Hematopoietic multipotent progenitor cell (in vitro differentiated cells): ENCODE results near the gene CCDC136. TPM values are rescaled to one million over a fixed set of nuclear protein-coding genes. Genes with fewer than 3 reads are reported as not detected.

Source experiments
- DNase-seq, 3 donors: peaks; one replicate each; pipeline ENCODE4 v3.0.0-alpha.2; 2011 to 2015; ENCODE audit warnings: low read depth in 2 of 3, low spot score in 2 of 3
- total RNA-seq: library from RNA; depleted of rRNA; stranded (reverse); fragments of >200 nt; gene quantifications from one replicate; pipeline ENCODE4 v1.2.3, GENCODE V29; 2012

CCDC136 gene
- total RNA-seq, 1 donor = 11.6 TPM

DNA sequence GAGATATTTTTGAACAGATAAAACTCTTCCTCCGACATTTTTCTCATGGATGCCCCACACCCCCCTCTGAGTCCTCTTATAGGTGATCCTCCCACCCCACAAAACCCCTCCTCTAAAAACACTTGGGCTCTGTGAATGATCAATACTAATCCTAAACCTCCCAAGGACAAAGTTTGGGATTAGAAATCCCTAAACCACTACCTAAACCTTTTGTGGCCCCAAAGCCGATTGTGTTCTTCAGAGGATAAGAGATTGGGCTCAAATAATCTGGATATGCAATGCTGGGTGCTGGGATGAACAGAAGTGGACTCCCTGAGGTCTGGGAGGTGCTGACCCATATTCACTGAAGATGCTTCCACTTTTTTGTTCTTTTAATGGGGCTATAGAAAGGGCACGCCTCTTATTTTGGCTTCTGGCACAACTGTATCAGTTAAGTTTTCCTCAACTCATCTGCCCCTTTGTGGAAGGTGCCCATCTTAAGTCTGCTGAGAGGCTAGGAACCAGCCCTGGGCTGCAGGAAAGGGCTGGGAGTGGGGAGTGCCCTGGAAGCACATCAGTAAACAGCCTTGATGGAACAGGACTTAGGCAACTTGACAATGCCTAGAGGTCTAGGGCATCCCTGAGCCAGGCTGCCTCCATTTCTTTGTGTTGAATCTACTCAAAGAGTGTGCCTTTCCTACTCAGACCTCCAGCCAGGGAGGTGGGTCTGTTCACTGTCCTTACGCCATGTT lies 15.9 kb upstream of the CCDC136 start, which contains the start of gene OPN1SW:
Gene OPN1SW, minus strand, starts transcription at position 51 of the 731 bp plus-strand sequence. Its CDS starts 13 bp downstream, at position 38.
- DNase-seq = no peak

DNA sequence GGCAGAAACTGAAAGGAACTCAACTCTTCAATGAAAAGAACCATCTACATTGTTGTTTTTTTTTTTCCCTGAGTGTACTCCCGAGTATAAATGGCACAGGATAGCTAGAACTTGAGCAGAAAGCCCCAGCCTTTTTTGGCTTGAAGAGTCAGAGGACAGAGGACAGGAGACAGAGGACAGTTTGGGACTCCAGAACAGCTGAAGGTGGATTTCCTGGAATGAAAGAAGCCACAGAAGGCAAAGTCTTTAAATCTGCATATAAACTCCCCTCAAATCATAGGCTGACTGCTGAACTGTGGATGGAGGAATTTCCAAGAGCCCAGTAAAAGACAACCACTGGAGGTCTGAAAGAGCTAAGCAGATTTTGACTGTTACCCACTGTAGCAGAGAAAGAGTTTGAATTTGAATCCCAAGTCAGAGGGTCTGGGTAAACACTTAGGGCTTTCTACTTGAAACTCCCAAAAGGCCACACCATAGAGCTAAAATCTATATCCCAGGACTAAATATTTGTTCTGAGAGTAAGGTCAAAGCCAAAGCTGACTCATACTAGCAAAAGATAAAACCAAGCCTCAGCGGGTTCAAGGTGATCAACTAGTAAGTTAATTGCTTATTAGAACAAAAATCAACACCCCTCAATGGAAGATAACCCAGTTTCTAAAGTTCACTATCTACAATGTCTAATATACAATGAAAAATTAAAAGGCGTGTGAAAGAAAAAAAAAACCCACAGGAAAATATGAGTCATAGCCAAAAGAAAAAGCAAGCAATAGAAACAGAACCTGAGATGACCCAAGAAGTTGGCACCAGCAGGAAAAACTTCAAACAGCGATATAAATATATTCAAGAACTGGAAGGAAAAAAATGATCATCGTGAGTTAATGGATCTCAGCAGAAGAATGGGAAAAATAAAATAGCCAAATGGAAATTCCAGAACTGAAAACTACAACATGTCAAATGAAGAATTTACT lies 14.3 kb upstream of the CCDC136 start:
- peak in 1 of 3 donors; percentile 25 for DNase-seq

DNA sequence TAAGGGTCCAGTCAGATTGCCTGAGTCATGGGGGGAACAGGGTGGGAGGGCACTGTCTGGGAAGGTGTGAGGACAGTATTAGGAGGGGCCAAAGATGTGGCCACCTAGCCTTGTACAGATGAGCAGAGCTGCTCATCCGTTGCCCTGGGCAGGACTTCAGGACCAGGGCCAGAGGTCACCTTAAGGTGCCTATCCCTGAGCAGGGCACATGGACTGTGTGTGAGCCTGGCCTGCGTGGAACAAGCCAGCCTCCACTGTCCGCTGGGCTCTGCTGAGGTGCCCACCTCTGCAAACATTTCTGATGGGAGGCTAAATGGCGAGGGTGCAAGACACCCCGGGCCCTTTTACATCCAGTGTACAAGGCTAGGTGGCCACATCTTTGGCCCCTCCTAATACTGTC lies 12.8 kb upstream of the CCDC136 start:
- no peak for DNase-seq

DNA sequence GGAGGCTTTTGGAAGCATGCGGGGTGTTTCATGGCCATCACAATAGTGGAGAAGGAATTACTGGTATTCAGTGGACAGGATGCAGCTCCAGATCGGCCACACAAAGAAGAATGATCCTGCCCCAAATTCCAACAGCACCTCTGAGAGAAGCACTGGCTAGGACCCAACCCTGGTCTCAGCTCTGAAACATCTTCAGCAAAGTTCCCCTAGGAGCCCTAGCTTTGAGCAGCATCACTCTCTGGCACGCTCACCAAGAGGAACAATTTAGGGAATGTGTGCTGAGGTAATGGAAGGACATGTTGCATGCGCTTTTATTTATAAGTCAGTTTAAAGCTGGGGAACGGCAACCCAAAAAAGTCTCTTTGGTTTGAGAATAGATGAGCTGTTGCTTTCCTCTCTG lies 10.6 kb upstream of the CCDC136 start:
- DNase-seq = no peak

DNA sequence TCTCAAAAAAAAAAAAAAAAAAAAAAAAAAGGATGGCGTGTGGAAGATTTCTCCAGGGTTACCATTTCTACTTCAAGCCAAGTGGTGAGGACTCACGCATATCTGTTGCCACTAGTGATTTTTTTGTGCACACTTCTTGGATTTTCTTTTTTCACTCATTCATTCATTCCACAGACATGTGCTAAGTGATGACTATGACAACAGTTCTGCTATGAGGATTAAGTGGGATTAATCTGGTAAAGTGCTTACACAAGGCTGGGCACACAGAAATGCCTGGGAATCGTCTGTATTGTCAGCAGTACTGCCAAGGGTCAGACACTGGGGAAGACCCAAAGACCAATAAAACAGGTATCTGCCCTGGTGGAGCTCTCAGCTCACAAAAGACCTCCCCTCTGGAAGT lies 9.9 kb upstream of the CCDC136 start:
- no peak for DNase-seq

DNA sequence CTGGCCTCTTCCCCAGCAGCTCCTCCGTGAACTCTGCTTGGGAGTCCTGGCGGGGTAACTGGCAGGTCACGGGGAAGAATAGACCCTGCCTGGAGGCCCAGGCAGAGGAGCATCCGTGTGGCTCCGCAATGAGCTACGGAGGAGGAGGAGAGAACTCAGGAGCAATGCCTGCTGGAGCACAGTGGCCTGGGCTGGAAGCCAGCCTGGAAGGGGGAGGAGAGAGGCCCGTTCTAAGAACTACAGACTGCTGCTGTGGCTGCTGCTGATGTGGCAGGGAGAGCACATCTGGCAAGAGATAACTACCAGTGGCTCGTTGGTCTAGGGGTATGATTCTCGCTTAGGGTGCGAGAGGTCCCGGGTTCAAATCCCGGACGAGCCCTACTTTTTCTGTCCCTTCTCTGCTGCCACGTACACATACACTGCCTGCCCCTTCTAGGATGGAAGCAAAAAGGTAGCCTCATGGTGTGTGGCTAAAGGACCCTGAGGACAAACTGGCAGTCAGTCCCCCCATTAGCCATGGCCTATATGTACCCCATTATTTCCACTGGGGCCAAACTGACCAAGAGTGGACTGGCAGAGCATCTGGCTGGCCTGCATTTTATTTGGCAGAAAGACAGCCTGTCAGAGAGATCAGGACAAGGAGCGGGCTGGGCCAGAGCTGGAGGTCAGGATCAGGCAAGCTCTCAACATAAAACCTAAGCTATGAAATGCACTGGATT lies 8.5 kb upstream of the CCDC136 start:
- no peak for DNase-seq

DNA sequence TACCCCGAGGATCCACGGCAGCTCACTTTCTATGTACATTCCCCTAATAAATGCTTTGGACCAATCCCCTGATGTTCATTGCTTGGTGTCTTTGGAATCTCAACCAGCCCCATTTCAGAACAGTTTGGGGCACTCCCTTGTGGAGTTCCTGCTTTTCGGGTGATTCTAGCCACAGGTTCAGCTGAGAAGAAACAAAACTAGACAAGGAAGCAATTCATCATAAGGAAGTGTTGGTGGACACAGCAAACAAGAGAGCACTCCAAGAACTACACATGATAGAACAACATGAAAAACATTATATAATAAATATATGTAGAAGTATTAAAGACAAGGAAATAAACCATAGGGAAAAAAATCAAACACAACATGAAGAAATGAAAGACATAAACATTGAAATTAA lies 6.0 kb upstream of the CCDC136 start:
- DNase-seq = no peak

DNA sequence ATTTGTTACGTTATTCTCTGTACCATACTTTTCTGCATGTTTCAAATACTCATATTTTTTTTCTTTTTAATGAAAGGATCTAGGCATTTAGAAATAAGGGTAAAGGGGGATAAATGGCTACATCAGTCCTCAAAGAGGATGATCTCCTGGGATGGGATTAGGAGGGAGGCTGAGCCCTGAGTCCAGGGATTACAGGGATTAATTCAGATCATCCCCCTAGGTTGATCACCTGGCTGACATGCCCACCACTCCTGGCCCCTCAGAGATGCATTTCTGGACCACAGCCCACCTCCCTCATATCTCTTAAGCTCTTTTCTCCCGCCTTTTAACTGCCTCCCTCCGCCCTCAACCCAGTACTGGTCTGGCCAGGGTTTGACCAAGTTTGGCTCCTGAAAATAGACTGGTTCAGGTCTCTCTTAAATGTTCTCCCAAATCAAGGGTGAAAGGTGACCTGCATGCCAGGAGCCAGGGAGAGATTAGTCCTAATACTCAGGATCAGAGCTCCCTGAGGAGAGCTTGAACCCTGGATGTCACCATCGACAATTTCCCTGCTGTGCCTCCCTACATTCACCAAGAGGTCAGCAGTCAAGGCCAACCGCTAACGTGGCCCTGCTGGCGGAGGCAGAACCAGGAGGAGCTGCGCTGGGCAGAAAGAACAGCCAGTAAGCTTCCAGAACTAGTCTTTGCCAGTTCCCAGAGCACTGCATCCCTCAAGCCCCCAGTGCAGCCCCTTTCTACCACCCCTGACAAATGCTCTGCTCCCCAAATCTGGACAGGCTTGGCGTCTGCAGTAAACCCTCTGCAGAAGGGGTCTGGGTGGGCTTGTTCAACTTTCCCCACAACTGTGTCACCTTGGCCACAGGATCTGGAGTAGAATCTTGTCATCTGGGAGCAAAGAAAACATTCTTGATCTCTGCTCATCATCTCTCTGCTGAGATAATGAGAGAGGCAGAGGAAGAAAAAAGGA lies 3.0 kb upstream of the CCDC136 start:
- no peak for DNase-seq

DNA sequence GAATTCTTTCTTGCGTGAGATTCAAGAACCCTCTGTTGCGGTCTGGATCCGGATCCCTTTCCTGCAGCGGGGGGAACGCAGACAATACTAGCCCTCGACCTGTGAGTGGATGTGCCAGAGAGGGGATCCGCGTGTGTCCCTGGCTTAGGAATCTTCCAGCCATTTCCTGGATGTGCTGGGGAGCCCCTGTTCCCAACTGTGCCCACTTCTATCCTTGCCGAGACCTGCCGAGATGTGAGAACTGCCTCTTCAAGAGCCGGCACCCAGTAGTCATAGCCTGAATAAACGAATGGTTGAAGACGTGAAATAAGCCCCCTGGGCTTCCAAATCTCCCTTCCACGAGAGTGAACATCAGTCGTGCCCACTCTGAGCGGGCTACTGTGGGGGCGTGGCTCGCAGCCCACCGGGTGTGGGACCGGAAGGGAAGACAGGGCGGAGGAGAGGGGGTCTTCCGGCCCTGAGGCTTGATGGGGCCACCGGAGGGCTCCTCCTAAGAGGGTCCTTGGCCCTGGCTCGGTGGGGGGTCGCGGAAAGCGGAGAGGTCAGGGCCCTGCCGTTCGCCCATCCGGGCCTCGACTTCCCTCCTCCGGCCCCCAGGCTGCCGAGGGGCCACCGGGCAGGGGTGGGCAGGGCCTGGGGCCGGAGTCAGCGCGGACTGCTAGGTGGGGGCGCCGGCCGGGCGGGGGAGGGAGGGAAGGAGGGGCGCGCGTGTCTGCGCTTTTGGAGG lies 1.3 kb upstream of the CCDC136 start:
- peak in 1 of 3 donors; percentile 14 for DNase-seq

DNA sequence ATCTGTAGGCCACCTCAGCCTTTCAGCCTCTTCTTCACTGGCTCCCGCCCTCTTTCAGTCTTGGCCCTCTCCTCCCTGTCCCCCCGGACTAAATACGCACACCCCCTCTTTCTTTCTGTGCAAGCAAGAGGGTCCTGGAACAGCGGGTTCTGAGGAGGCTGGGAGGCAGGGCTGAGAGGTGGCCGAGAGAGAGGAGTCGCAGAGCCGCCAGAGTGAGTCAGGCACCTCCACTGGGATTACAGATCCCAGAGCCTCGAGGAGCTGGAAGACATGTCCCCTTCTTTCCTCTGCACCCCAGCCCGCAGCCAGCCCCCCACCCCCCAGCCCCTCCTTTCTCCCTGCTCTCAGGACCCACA lies 182 bp downstream of the CCDC136 start:
- no peak for DNase-seq

DNA sequence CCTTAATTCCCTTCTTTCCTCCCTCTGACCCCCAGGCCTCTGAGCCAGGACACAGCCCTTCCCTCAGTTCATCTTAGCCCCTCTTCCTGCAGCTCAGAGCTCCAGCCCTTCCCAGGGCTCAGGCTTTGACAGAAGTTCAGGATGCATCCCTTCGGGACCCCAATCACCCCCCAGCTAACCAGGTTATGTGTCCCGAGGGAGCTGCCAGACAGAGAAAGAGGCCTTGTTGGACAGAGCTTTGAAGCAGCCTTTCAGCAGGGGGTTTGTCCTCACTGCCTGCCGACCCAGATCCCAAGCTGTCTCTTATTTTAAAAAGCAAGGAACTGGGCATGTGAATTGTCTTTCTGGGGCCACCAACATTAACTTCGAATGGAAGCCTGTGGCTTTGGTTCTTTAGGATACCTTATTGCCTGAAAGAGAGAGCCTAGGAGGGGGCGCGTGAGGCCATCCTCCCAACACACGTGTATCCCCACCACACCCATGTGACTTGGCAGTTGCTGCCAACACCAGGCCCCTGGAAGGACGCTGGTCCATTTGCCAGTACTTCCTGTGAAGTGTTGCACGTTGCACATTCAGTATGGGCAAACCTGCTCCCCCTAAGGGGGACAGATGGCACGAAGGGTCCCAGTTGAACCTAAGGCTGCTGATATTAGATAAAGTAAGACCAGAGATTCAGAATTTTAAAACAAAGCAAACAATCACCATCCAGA lies 858 bp downstream of the CCDC136 start:
- DNase-seq = peak in 2 of 3 donors; percentile 44 to 61

DNA sequence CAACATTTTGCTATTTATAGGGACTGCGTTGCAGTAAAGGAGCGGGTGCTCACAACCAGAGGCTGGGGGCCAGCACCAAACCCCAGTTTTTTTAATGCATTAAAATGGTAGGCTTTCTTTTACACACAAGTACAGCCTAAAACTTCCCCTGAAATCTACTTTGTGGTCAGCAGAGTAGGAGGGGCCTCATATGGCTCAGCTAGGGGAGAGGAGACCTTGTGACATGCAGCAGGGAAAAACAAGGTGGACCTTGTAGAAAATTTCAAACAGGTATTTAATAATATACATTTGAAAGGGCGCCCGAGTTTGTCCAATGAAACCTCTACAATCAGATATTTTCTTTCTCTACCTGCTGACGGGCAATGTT lies 1.4 kb downstream of the CCDC136 start:
- DNase-seq = peak in 1 of 3 donors; percentile 9

DNA sequence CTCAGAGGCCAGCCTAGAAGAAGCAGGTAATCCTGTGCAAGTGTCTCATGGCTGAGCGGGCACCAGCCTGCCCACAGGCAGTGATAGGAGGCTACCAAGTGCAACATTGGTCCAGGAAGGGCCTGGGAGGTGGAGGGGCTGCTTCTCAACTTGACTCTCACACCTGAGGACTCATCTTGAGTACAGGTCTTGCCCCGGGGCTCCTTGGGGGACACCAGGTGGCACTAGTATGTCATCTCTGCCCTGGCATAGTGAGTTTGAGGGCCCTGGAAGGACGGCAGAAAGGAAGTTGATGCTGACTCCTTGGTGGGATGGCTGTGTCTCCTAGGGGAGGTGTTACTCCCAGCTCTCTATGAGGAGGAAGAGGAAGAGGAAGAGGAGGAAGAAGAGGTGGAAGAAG lies 2.3 kb downstream of the CCDC136 start:
- no peak for DNase-seq

DNA sequence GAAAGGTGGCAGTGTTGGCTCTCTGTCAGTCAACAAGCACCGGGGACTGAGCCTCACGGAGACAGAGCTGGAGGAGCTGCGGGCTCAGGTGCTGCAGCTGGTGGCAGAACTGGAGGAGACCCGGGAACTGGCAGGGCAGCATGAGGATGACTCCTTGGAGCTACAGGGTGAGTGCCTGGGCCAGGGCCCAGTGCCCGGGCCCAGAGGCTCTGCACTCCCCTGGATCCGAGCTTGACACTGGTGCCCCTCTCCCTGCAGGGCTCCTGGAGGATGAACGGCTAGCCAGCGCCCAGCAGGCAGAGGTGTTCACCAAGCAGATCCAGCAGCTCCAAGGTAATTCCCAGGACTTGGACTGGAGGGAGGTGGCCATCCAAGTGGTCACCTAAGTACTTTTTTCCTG lies 2.7 kb downstream of the CCDC136 start:
- no peak for DNase-seq

DNA sequence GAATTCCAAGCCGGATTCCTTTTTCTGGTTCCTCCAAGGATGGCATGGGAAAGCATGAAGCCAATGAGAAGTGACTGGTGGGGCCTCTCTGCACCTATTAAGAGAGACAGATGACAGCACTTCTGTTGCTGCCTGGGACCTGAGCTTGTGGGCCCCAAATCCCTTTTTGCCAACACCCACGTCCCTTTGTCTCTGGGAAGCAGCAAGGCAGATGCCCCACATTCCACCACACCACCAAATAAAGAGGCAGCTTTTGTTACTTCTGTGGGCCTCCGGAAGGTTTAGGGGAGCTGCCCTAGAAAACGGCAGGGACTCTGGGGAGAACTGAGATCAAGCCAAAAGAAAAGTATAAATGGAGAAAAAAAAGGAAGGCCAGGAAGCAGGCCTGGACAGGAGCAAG lies 3.4 kb downstream of the CCDC136 start:
- no peak for DNase-seq

DNA sequence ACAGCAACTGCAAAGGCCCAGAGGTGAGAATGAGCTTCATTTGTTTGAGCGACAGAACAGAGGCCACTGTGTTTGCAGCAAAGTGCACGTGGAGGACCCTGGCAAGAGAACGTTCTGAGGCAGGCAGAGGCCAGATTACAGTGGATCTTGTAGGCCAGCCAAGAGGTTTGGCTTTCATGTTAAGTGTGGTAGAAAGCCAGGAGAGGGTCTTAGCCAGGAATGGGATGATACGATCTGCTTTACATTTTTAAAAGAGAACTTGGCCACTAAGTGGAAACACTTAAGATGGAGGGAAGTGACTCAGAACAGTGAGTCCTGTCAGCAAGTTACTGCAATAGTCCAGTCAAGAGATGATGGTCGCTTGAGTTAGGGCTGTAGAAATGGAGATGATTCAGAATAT lies 4.6 kb downstream of the CCDC136 start:
- no peak for DNase-seq

DNA sequence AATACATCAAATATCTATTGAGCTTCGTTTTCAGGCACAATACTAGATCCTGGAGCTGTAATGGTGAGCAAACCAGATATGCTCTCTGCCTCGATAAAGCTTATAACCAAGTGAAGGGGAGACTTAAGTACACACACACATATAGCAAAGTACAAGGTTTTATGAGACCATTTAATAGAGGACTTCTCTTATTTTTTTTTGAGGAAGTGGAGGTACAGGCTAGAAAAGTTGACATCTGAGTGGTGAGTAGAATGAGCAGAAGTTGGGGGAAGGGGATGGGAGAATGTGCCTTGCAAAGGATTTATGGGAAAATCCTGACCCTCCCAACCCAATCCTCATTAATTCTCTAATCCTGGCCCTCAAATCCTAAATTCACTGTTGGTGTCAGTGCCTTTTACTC lies 7.7 kb downstream of the CCDC136 start:
- DNase-seq = peak in 1 of 3 donors; percentile 19

DNA sequence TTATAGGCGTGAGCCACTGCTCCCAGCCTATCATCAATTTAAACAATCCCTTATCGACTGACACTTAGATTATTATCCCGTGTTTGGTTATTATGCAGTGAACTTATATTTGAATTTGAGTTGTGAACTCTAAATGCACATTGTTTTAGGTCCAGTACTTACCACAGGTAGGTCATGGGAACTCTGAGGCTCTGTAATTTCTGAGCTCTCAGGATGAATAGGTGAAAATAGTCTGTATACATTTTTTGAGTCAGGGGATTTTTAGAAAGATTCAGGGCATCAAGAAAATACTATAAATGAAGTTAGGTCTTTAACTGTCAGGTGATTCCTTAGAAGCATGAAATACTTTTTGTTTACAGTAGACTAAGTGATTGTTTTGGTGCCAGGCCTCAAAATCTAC lies 8.8 kb downstream of the CCDC136 start:
- no peak for DNase-seq

DNA sequence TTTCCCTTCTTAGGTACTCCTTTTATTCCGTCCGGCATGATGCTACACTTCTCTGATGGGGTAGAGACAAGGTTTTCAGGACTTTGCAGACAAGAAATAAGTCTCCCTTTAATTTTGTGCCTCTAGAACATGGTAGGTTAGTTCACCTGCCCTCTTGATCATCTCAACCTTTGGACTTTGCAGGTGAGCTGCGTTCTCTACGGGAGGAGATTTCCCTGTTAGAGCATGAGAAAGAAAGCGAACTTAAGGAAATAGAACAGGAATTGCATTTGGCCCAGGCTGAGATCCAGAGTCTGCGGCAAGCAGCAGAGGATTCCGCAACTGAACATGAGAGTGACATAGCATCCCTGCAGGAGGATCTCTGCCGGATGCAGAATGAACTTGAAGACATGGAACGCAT lies 9.2 kb downstream of the CCDC136 start:
- DNase-seq = no peak
